GM15510 (cell line): Measurements from ENCODE around the gene MAPK12.

Experiments used
- POLR2A ChIP-seq: IDR thresholded peaks from 3 replicates; pipeline ENCODE4 v1.6.1; 2011; ENCODE audit warnings: borderline replicate concordance; ENCODE audit not compliant: insufficient read length; ENCODE audit errors: extremely low read depth

Gene MAPK12

GRCh38 chr22:50218996-50219727 lies 42.3 kb downstream of the MAPK12 start:
- TF ChIP-seq POLR2A, result no peak

- no peak for TF ChIP-seq POLR2A
Observed at GRCh38 chr22:50218153-50218995, 43.1 kb downstream of the MAPK12 start.

GRCh38 chr22:50217543-50218152 lies 43.8 kb downstream of the MAPK12 start:
- no peak for TF ChIP-seq POLR2A

GRCh38 chr22:50216684-50217520 lies 44.6 kb downstream of the MAPK12 start:
- TF ChIP-seq POLR2A, result no peak

GRCh38 chr22:50216055-50216683 lies 45.3 kb downstream of the MAPK12 start:
- TF ChIP-seq POLR2A, result no peak

- TF ChIP-seq POLR2A, result no peak
Observed at GRCh38 chr22:50215297-50216054, 46.0 kb downstream of the MAPK12 start.

GRCh38 chr22:50213263-50213662 lies 48.2 kb downstream of the MAPK12 start:
- TF ChIP-seq POLR2A, result no peak

GRCh38 chr22:50211147-50211546 lies 50.3 kb downstream of the MAPK12 start:
- TF ChIP-seq POLR2A, result no peak

- no peak for TF ChIP-seq POLR2A
Observed at GRCh38 chr22:50210378-50211139, 50.9 kb downstream of the MAPK12 start.

- no peak for TF ChIP-seq POLR2A
Observed at GRCh38 chr22:50209893-50210292, 51.6 kb downstream of the MAPK12 start.

- TF ChIP-seq POLR2A, result no peak
Observed at GRCh38 chr22:50208939-50209892, 52.3 kb downstream of the MAPK12 start.
